OCI-LY7 (cell line): ENCODE measurements around the gene RASIP1.
"Not testable (repeated sequence)": the region's sequence is repeated elsewhere in the genome, so short reads cannot be mapped to it uniquely, and the experiment has no call there.

Experiments
- CTCF ChIP-seq: fragments of 200-600 bp; sonication (generic); conservative IDR thresholded peaks from 2 replicates; pipeline ENCODE4 v1.5.1; 2014; ENCODE audit warnings: mild to moderate bottlenecking, antibody characterized with exemption, low read length, moderate library complexity, mixed read lengths
- EZH2phosphoT487 ChIP-seq: fragments of 200-600 bp; sonication (generic); IDR thresholded peaks from 2 replicates; pipeline ENCODE4 v1.6.1; 2018; ENCODE audit warnings: low read depth, borderline replicate concordance, mild to moderate bottlenecking, mixed run types, antibody characterized with exemption, low read length, moderate library complexity, mixed read lengths

- TF ChIP-seq CTCF, EZH2phosphoT487: not testable (repeated sequence)
Measured at GRCh38 chr19:48765816-48766215, 25.4 kb upstream of the RASIP1 start.
